Peyer's patch (tissue), 4 donors: Measurements from ENCODE around the gene PIGU.

Experiments
- POLR2A ChIP-seq, 2 donors: fragments of 450-650 bp; IDR thresholded peaks; one replicate each; pipeline ENCODE4 v1.5.1; 2017; ENCODE audit warnings: antibody characterized with exemption in 2 of 2, mild to moderate bottlenecking in 2 of 2, moderate library complexity in 2 of 2
- TF ChIP-seq, protein P1 (sequence below), 6 experiments: fragments of 450-650 bp in 4 of 6; fragments of 200-600 bp in 2 of 6; sonication (generic) in 1 of 6; IDR thresholded peaks; one replicate each; pipeline ENCODE4 v1.5.1; 2017 to 2019; ENCODE audit warnings: antibody characterized with exemption in 6 of 6, mild to moderate bottlenecking in 3 of 6, moderate library complexity in 1 of 6

DNA sequence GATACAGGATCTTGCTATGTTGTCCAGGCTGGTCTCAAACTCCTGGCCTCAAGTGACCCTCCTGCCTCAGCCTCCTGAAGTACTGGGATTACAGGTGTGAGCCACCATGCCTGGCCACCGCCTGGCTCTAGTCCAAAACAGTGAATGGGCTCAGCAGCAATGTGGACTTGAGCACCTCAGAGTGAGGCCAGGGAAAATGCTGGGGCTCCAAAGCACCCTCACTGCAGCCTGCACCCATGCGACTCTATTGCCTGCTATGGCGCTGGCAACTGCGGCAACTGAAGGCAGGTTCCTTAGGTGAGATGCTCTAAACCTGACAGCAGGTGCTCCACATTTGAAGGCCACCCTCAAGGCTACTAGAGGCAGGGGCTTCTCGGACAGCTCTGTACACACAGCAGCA, 91.9 kb downstream of the PIGU start:
- TF ChIP-seq, protein P1, sequence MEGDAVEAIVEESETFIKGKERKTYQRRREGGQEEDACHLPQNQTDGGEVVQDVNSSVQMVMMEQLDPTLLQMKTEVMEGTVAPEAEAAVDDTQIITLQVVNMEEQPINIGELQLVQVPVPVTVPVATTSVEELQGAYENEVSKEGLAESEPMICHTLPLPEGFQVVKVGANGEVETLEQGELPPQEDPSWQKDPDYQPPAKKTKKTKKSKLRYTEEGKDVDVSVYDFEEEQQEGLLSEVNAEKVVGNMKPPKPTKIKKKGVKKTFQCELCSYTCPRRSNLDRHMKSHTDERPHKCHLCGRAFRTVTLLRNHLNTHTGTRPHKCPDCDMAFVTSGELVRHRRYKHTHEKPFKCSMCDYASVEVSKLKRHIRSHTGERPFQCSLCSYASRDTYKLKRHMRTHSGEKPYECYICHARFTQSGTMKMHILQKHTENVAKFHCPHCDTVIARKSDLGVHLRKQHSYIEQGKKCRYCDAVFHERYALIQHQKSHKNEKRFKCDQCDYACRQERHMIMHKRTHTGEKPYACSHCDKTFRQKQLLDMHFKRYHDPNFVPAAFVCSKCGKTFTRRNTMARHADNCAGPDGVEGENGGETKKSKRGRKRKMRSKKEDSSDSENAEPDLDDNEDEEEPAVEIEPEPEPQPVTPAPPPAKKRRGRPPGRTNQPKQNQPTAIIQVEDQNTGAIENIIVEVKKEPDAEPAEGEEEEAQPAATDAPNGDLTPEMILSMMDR (IDR thresholded peaks at IDR 0.05), result no peak
- no peak for TF ChIP-seq POLR2A (IDR thresholded peaks at IDR 0.05)
